ENCODE data around the gene PRKCA.

- TF ChIP-seq POLR2AphosphoS5 (IDR thresholded peaks at IDR 0.05; ENCODE audit: insufficient read depth, low read depth, low read length), result peak; percentile 50
- no peak for TF ChIP-seq POLR2A (IDR thresholded peaks at IDR 0.05; ENCODE audit: low read depth, low read length)
- no peak for TF ChIP-seq EZH2 (IDR thresholded peaks at IDR 0.05; ENCODE audit: borderline replicate concordance, low read depth, low read length, severe bottlenecking)
- no peak for TF ChIP-seq FOS (IDR thresholded peaks at IDR 0.05; ENCODE audit: borderline replicate concordance, insufficient read depth, low read length)
- TF ChIP-seq CTCF (IDR thresholded peaks at IDR 0.05; ENCODE audit: extremely low read depth in 1 of 2, insufficient read depth in 1 of 2, low read depth in 1 of 2, low read length in 2 of 2), result no peak
Measured at GRCh38 chr17:66578781-66579489, 276.5 kb downstream of the PRKCA start.

Data from endothelial cell of umbilical vein (primary cell).